SHP77 (cell line): ENCODE measurements around the gene LMF1.

Experiments
- DNase-seq, 2 experiments: peaks; one replicate each; lab custom pipeline; 2025; lab: John Stamatoyannopoulos, UW

Gene LMF1

DNA sequence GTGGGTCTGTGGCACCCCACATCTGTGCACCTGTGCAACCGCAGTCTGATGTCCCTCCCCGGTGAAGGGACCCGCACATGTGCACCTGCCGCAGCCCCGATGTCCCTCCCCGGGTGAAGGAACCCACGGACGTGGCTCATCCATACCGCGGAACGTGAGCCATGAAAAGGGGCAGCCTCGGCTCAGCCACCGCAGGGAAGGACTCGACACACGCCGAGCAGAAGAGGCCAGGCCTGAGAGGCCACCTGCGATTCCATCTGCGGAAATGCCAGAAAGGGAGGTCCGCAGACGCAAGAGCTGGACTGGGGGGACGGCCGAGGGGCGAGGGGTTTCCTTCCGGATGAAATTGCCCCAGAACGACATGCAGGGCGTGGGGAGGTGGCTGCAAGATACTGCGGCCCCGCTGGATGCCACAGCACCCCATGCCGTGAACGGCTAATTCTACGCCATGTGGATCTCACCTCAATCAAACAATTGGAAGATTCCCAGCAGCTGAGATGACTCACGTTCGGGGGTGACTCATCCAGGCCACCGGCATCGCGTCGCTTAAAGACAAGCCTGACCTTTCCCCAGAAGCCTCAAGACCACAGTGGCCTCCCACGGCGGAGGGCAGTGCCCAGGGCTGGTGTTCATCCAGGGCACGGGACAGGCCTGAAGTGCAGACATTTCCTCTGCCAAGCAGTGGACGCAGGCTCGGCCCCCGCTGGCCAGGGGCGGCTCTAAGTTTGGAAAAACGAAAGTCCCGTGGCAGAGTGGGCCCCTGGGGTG is 31.8 kb upstream of the LMF1 start:
- DNase-seq, result peak; percentile 40 to 46

GRCh38 chr16:1001096-1001495 is 30.3 kb upstream of the LMF1 start:
- no peak for DNase-seq

DNA sequence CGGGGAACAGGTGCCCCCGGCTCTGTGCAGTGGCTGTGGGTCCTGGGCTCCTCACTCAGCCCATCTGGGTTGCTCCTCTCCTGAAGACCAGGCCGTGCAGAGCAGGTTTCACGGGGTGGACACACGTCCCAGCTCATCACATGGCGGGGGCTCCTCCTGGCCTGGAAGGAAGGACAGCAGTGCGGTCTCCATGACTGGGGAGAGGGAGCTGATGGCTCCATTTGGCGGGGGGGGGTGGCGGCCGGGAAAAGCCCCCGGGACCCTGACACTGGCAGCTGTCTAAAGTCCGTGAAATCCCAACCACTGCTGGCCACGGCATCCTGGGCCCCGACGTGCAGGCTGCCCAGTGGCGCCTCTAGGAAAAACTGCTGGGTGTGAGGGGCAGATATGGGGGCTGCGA is 29.8 kb upstream of the LMF1 start:
- DNase-seq, result no peak

- DNase-seq, result no peak
Measured at GRCh38 chr16:999677-1000076, 28.9 kb upstream of the LMF1 start.

DNA sequence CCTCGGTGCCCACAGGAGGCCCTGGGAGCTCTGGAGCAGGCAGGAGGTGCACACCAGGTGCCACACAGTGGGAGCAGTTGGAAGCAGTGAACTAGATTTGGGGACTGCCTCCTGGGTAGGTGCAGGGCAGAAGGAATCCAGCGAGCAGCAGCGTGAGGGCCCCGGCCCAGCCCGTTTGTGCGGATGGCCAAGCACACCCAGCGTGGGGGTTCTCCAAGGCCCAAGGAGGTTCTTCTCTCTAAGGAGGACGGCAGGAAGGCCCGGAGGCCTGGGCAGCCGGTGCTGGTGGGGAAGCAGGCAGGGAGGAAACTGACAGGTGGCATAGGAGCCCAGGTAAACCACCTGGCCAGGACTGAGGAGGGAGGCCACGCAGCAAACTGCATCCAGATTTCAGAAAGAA is 27.8 kb upstream of the LMF1 start:
- DNase-seq, result no peak

GRCh38 chr16:998211-998610 is 27.4 kb upstream of the LMF1 start:
- no peak for DNase-seq

- DNase-seq, result no peak
Measured at GRCh38 chr16:997440-998051, 26.8 kb upstream of the LMF1 start.

GRCh38 chr16:996681-997080 is 25.9 kb upstream of the LMF1 start:
- DNase-seq, result no peak

- no peak for DNase-seq
Measured at GRCh38 chr16:995783-996182, 25.0 kb upstream of the LMF1 start.

DNA sequence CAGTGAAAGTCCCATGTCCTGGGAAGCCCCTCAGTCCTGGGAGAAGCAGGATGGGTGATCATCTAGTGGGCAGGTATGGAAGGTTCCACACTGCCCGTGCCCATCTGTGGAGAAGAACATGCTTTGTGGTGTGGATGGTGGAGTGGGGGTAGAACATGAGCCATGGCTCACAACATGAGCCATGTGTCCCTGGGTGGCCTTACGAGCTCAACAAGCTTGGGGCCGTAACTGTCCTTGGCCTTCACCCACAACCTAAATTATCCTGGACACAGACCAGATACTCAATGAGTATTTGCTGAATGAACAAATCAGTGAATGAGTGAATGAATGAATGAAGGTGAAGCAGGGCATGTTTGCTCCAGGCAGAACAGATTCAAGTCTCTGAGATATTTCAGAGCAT is 24.3 kb upstream of the LMF1 start:
- DNase-seq, result no peak

- DNase-seq, result no peak
Measured at GRCh38 chr16:993731-994130, 22.9 kb upstream of the LMF1 start.

DNA sequence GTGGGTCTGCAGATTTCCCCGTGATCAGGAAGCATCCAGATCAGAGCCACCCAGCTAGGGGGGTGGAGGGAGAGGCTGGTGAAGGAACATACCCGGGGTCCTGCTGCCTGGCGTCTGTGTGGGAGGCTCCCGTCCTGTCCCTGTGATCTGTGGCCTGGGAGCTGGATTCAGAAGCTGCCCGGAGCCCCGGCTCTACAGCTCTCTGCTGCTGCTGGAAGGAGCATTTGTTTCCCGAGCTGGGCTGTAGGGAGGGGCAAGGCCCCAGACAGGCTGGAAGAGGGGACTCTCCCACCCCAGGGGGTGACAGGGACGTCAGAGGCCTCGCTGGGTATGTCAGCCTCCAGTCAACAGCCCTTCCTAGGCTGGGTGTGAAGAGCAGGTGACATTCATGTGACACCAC is 21.0 kb upstream of the LMF1 start:
- DNase-seq, result no peak

DNA sequence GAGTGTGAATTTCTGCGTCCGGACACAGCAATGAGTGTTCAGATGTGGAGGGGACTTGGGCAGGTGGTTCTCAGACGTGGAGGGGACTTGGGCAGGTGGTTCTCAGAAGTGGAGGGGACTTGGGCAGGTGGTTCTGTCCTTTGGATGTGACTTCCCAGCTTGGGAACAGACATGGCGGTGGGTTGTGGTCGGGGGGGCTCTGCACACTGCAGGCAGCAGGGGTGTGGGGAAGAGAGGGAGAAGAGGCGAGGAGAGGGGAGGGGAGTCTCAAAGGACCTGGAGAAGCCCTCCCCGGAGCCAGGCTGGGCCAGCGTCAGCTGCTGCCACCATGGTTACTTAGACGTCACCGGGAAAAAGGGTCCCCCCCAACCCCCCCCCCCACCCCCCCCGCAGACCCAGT is 20.6 kb upstream of the LMF1 start:
- DNase-seq, result no peak

DNA sequence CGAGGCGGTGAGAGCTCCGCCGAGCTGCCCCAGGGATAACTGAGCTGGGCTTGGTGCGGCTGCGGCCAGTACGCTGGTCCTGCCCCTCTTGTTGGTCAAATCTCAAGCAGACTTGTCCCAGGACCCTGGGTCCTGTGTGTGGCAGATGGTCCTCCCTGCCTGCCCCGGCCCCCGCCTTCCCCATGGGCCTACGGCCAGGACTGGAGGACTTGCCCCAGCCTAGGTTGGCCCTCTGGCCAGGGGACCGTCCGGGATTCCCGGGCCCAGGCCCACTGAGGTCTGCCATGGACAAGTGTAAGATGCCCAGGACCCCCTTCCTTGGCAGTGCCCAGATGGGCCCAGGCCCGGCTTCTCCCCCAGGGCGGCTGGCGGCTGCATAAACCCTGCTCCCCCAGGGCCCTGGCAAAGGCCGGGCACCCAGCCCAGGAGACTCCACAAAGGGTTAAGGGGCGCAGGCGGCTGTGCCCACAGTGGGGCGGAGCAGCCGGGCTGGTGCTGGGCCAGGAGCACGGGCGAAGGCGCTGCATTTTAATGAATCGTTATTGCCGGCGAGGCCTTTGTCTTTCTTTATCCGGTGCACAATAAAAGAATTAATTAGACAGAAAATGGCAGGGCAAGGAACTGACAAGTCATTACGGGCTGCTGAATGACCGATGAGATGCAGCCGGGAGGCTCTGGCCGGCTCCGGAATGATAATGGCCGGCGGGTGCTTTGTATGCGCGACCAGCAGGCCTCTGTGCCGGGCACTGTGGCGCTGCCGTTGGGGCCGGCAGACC is 19.9 kb upstream of the LMF1 start:
- no peak for DNase-seq

GRCh38 chr16:989354-989814 is 18.6 kb upstream of the LMF1 start:
- no peak for DNase-seq

DNA sequence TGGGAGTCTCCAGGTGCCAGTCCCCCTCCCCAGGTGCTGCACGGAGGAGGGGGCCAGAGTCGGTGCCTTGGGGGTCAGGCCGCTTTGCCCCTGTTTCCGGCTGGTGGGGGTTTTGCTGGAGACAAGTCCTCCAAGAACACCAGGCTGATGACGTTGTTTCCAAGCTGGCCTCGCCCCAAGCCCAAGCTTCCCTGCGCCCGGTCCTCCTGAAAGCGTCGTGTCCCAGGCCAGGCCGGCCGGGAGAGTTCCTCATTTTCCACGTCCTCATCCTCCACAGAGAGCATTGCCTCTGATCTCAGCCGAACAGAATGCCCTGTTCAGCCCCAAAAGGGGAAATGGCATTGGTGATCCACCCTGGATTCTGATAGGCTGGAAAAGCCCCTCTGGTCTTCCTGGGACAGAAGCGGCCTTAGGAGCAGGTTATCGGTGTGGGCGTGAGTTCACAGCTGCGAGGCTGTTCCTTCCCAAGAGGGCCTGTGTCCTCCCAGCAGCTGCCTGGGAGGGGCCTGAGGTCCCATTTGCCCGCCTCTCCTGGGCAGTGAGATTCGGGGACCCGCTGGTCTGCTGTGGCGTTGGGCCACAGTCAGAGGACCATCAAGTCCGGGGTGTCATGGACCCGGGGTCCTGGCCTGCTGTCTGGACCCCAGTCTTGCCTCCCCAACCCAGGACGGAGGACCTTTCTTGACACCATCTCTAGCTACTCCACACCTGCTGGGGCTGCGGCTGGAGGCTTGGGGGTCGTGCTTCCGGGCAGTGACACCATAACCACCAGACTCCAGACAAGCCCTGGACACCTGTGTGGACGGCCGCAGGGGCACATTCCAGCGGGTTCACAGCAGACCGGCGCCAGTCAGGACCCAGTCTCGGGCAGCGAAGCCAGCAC is 17.9 kb upstream of the LMF1 start:
- no peak for DNase-seq

DNA sequence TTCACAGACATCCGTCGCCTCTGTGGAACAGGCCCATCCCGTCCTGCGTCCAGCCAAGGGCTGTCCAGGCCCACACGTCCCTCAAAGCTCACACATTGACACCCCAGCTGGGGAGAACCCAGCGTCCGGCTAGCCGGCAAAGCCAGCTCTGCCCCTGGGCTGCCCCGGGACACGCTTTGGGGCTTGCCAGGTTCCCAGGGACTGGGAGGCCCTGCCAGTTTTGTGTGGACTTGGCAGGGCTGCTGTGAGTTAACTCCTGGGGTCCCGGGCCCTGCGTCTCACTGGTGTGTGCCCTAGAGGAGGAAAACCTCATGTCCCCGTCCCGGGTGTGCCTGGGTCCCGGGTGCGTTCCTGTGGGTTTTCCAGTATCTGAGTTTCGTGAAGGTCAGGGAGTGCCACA is 17.1 kb upstream of the LMF1 start:
- DNase-seq, result no peak

DNA sequence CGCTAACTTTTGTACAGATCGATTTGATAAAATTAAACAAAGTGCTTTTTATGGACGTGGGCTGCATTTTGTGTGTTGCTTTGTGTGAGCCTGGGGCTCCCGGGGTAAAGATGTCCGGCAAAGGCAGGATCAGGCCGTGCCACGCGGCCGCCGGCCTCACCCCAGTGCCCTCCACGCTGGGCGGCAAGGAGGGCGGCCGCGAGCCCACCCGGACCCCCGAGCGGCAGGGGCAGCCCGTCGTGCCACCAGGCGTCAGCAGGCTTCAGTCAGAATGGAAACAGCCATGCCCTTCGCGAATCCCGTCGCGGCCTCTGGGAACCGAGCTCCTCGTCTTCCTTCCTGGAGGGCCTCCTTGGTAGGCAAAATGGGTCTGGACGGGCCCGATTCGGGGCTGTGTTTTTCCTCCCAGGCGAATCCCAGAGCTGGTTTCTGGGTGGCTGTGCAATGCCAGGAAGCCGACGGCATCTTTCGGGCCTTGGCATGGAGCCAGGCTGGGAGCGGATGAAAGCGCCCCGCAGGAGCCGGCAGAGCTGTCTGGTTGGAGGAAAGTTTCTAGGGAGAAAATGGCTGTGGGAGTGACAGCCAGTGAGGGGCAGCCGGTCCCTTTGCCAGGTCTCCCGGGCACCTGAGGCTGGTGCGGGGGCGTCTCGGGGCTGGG is 16.3 kb upstream of the LMF1 start:
- DNase-seq, result no peak

GRCh38 chr16:986411-986810 is 15.6 kb upstream of the LMF1 start:
- DNase-seq, result no peak

DNA sequence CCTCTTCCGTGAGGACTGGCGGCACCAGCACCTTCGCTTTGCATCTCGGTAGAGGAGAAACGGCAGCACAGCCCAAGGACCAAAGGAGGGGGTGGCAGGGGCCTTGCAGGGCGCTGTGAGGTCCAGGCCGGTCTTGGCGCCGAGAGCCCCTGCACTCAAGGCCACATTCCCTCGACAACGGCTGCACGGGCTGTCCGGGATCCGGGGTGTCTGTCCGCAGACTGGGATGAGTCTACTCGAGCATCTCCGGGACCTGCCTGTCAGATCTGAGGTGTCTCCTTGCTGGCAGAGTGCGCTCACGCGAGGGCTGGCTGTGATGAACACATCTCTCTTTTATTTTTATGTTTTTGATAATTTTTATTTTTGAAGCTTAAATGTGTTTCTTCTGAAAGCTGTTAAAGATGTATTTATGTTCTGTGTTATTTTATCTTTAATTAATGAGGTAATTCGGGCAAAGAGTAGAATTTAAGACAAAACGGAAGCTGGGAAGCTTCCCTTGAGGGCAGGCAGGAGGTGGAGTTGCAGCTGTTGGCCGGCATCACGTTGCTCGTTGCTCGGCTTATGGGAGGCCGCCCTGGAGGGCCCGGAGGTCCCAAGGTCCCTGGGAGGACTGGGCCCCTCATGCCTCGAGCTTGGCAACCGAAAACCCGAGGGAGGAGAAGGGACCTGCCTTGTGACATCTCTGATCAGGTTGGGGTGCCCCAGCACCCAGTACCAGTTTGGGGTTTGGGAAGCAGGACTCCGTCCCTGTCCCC is 15.0 kb upstream of the LMF1 start:
- no peak for DNase-seq
